ENCODE results near the gene CDKAL1. TPM values are rescaled to one million over a fixed set of nuclear protein-coding genes. Genes with fewer than 3 reads are reported as not detected.

Gene CDKAL1
- total and polyA plus RNA-seq, 10 donors = 4.8 to 26.9 (median 20.1) TPM

GRCh38 chr6:20876561-20876960 lies 342.3 kb downstream of the CDKAL1 start:
- Histone ChIP-seq H3K36me3 (no peaks in the 10 kb centered on the region), H3K27me3 (replicated peaks in 1 of 7) (no peaks in the 10 kb centered on the region), H3K27ac (no peak overlapping the region), H3K4me3 (no peak overlapping the region), H3K9me3 (no peaks in the 10 kb centered on the region), H3K4me1 (no peaks in the 10 kb centered on the region)
- no peak for TF ChIP-seq CTCF (IDR thresholded peaks at IDR 0.05 in 8 of 11, conservative IDR thresholded peaks at IDR 0.05 in 3 of 11)
- no peak for TF ChIP-seq POLR2A (IDR thresholded peaks at IDR 0.05)
- no peak for TF ChIP-seq POLR2AphosphoS5 (IDR thresholded peaks at IDR 0.05)
- no peak for DNase-seq
- intact Hi-C loops (cut with DNase I; ENCODE audit: low total_unique reads) = no loop called here
- 96 to 98% (median 97%) methylated on average over 2 of the region's 2 CpGs for WGBS, 5 donors

GRCh38 chr6:20877008-20877937 lies 343.0 kb downstream of the CDKAL1 start:
- H3K4me1 ChIP-seq = no peaks in the 10 kb centered on the region
- H3K27ac ChIP-seq = no peak overlapping the region
- H3K36me3 ChIP-seq = peaks cover 0 to 7% (median 0%) of the 10 kb centered on the region in 6 donors
- no peak overlapping the region for H3K4me3 ChIP-seq
- 67 to 83% (median 77%) methylated on average over 6 of the region's 6 CpGs for WGBS, 5 donors
- H3K9me3 ChIP-seq = peaks cover 0 to 6% (median 0%) of the 10 kb centered on the region in 8 donors
- DNase-seq = no peak
- no peaks in the 10 kb centered on the region for H3K27me3 ChIP-seq (replicated peaks in 1 of 7)
- intact Hi-C loops (cut with DNase I; ENCODE audit: low total_unique reads) = no loop called here
- TF ChIP-seq CTCF (IDR thresholded peaks at IDR 0.05 in 8 of 11, conservative IDR thresholded peaks at IDR 0.05 in 3 of 11) (no peak), POLR2AphosphoS5 (IDR thresholded peaks at IDR 0.05) (no peak), POLR2A (IDR thresholded peaks at IDR 0.05) (no peak)

GRCh38 chr6:20879121-20879520 lies 344.9 kb downstream of the CDKAL1 start:
- DNase-seq = no peak
- TF ChIP-seq POLR2A (IDR thresholded peaks at IDR 0.05) (no peak), POLR2AphosphoS5 (IDR thresholded peaks at IDR 0.05) (no peak), CTCF (IDR thresholded peaks at IDR 0.05 in 8 of 11, conservative IDR thresholded peaks at IDR 0.05 in 3 of 11) (no peak)
- H3K4me1 ChIP-seq = no peaks in the 10 kb centered on the region
- no peaks in the 10 kb centered on the region for H3K27me3 ChIP-seq (replicated peaks in 1 of 7)
- WGBS, 5 donors = 78 to 94% (median 89%) methylated on average over 1 of the region's 1 CpG
- H3K36me3 ChIP-seq = peaks cover 0 to 9% (median 0%) of the 10 kb centered on the region in 6 donors
- no peak overlapping the region for H3K4me3 ChIP-seq
- H3K27ac ChIP-seq = no peak overlapping the region
- intact Hi-C loops (cut with DNase I; ENCODE audit: low total_unique reads) = no loop called here
- H3K9me3 ChIP-seq = peaks cover 0 to 23% (median 11%) of the 10 kb centered on the region in 8 donors

- DNase-seq = no peak
- intact Hi-C loops (cut with DNase I; ENCODE audit: low total_unique reads) = no loop called here
- WGBS, 5 donors = 29 to 65% (median 49%) methylated on average over 1 of the region's 1 CpG
These were observed 345.3 kb downstream of the CDKAL1 start for GRCh38 chr6:20879526-20879925.

More at GRCh38 chr6:20879526-20879925, 345.3 kb downstream of the CDKAL1 start:
- no peaks in the 10 kb centered on the region for H3K27me3 ChIP-seq (replicated peaks in 1 of 7)
- TF ChIP-seq CTCF (IDR thresholded peaks at IDR 0.05 in 8 of 11, conservative IDR thresholded peaks at IDR 0.05 in 3 of 11) (no peak), POLR2A (IDR thresholded peaks at IDR 0.05) (no peak), POLR2AphosphoS5 (IDR thresholded peaks at IDR 0.05) (no peak)
- H3K4me3 ChIP-seq = no peak overlapping the region
- H3K27ac ChIP-seq = no peak overlapping the region
- peaks cover 0 to 27% (median 15%) of the 10 kb centered on the region in 8 donors for H3K9me3 ChIP-seq
- H3K4me1 ChIP-seq = no peaks in the 10 kb centered on the region
- peaks cover 0 to 9% (median 0%) of the 10 kb centered on the region in 6 donors for H3K36me3 ChIP-seq

Measured in spleen (tissue), 11 donors.